AG04450 (cell line): ENCODE measurements around the gene TPCN2. TPM values are rescaled to one million over a fixed set of nuclear protein-coding genes. Genes with fewer than 3 reads are reported as not detected.

ENCODE experiments used
- CTCF ChIA-PET: fragments of 300-600, 350-600 bp; formaldehyde crosslinking; extraction: SDS; loops from one replicate; lab custom pipeline; 2022; ENCODE audit warnings: antibody characterized with exemption, inconsistent platforms; lab: Charles Lee
- POLR2A ChIA-PET: fragments of 350-600 bp; formaldehyde crosslinking; extraction: SDS; loops from one replicate; lab custom pipeline; 2021; ENCODE audit warnings: antibody characterized with exemption, inconsistent platforms; lab: Yijun Ruan, JAX
- DNase-seq: peaks from one replicate; pipeline ENCODE4 v3.0.0-alpha.2; 2011; ENCODE audit warnings: low read depth, low spot score
- H3K27ac ChIP-seq: one replicate; pipeline ENCODE4 v1.5.1; 2012; ENCODE audit warnings: low read depth, low read length, control low read depth
- H3K27me3 ChIP-seq: one replicate; pipeline ENCODE4 v1.6.0; 2012; ENCODE audit warnings: low read length; ENCODE audit not compliant: control insufficient read depth, insufficient read depth
- H3K4me3 ChIP-seq: 2 replicates; pipeline ENCODE4 v1.5.1; 2011; ENCODE audit warnings: mild to moderate bottlenecking, low read depth, low read length, control low read depth
- H3K9me3 ChIP-seq: 2 replicates; pipeline ENCODE4 v1.5.1; 2012; ENCODE audit warnings: low read length; ENCODE audit not compliant: control insufficient read depth, insufficient read depth
- CTCF ChIP-seq: IDR thresholded peaks from 2 replicates; pipeline ENCODE4 v1.5.1; 2011; ENCODE audit warnings: low read depth, low read length, control low read depth, inconsistent platforms
- polyA plus RNA-seq: library from polyadenylated mRNA; depleted of rRNA; stranded (reverse); fragments of >200 nt; gene quantifications from 2 replicates; pipeline ENCODE4 v1.2.3, GENCODE V29; 2011

The TPCN2 gene
- polyA plus RNA-seq, 1 experiment, result 6.4 TPM

DNA sequence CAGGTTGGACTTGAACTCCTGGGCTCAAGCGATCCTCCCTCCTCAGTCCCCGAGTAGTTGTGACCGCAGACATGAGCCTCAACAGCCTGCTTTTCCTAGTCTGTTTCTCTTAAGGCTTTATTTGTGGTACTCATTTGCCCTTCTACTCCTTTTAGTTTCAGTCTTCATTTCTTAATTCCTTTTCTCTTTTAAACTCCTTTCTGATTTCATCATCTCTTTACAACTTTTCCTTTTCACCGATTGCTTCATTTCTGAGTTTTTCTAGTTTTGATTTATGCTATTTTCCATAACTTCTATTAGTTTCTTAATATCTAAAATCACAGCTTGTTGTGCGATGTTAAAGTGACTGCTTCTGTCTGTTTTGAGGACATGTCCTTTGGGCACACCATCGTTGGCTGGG lies 18.4 kb upstream of the TPCN2 start:
- CTCF ChIA-PET, result interaction anchor here (1.4 to 2.7 kb wide), 2 partner anchors 11 to 14 kb away, joined by 3 to 9 read pairs; no protein-coding TSS in a partner anchor
- H3K4me3 ChIP-seq, result no peak overlapping the region
- H3K27me3 ChIP-seq, result peaks cover 4% of the 10 kb centered on the region
- DNase-seq, result no peak
- POLR2A ChIA-PET, result no interaction called here
- H3K27ac ChIP-seq, result no peak overlapping the region
- no peaks in the 10 kb centered on the region for H3K9me3 ChIP-seq
- no peak for TF ChIP-seq CTCF

GRCh38 chr11:69032833-69033232 lies 15.9 kb upstream of the TPCN2 start:
- POLR2A ChIA-PET, result interaction anchor here (0.8 to 1.8 kb wide), 3 partner anchors 12 to 18 kb away, joined by 3 to 6 read pairs (median 3); partner anchors contain the start of gene TPCN2
- no peak for DNase-seq
- no peak overlapping the region for H3K4me3 ChIP-seq
- TF ChIP-seq CTCF, result no peak
- H3K9me3 ChIP-seq, result no peaks in the 10 kb centered on the region
- H3K27ac ChIP-seq, result no peak overlapping the region
- CTCF ChIA-PET, result interaction anchor here (1.2 to 1.3 kb wide), 2 partner anchors 11 to 20 kb away, joined by 3 to 5 read pairs; partner anchors contain the start of gene MRGPRF
- H3K27me3 ChIP-seq, result peaks cover 4% of the 10 kb centered on the region

DNA sequence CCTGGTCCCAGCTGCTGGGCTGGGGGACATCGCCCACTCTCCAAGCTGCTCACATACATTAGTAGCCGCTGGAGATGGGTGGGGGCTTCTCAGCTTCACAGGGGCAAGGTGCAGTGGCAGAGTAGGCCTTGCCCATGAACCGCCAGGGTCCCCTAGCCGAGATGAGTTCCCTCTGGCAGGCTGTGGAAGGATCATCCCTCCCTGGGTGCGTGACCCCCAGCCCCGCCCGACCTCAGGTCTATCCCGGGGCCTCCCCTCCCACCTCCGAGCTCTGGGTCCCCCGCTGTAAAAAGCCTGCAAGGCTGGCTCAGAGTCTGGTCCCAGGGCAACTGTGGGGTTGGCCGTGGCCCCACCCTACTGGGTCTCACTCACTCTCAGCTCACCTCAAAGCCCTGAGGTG lies 15.3 kb upstream of the TPCN2 start:
- ChIA-PET CTCF (interaction anchor here (1.0 to 2.6 kb wide), 3 partner anchors 11 to 22 kb away, joined by 3 to 12 read pairs (median 5); no protein-coding TSS in a partner anchor), POLR2A (no interaction called here)
- Histone ChIP-seq H3K9me3 (no peaks in the 10 kb centered on the region), H3K27ac (no peak overlapping the region), H3K4me3 (no peak overlapping the region), H3K27me3 (peaks cover 4% of the 10 kb centered on the region)
- no peak for DNase-seq
- no peak for TF ChIP-seq CTCF

- Histone ChIP-seq H3K27me3 (peaks cover 4% of the 10 kb centered on the region), H3K9me3 (no peaks in the 10 kb centered on the region), H3K27ac (no peak overlapping the region), H3K4me3 (no peak overlapping the region)
- CTCF ChIA-PET, result interaction anchor here (1.0 to 2.6 kb wide), 2 partner anchors 10 to 23 kb away, joined by 3 to 12 read pairs; no protein-coding TSS in a partner anchor
- no peak for DNase-seq
- POLR2A ChIA-PET, result interaction anchor here (0.6 kb wide), 1 partner anchor 232 kb away, joined by 3 read pairs; no protein-coding TSS in a partner anchor
- TF ChIP-seq CTCF, result no peak
Measured at GRCh38 chr11:69034123-69034867, 14.4 kb upstream of the TPCN2 start.
